ENCODE results near the gene MAP3K3.

MAP3K3 gene

GRCh38 chr17:63694229-63694949 lies 72.2 kb downstream of the MAP3K3 start:
- DNase-seq (ENCODE audit: low read depth): no peak

GRCh38 chr17:63694950-63695773 lies 72.9 kb downstream of the MAP3K3 start:
- DNase-seq (ENCODE audit: low read depth): no peak

GRCh38 chr17:63695889-63696288 lies 73.7 kb downstream of the MAP3K3 start:
- DNase-seq (ENCODE audit: low read depth): no peak

- DNase-seq (ENCODE audit: low read depth): no peak
Observed at GRCh38 chr17:63696381-63696961, 74.3 kb downstream of the MAP3K3 start.

- DNase-seq (ENCODE audit: low read depth): peak; percentile 64
Observed at GRCh38 chr17:63697341-63698286, 75.4 kb downstream of the MAP3K3 start.

GRCh38 chr17:63698381-63698885 lies 76.2 kb downstream of the MAP3K3 start:
- no peak for DNase-seq (ENCODE audit: low read depth)

- DNase-seq (ENCODE audit: low read depth): peak; percentile 65
Observed at GRCh38 chr17:63698886-63699637, 76.8 kb downstream of the MAP3K3 start.

- DNase-seq (ENCODE audit: low read depth): peak; percentile 77
Observed at GRCh38 chr17:63699638-63700527, 77.7 kb downstream of the MAP3K3 start, which contains the start of gene LIMD2. Gene LIMD2 (minus strand): TSS chr17:63700125. CDS start chr17:63699298, 827 bp downstream.

GRCh38 chr17:63700528-63701455 lies 78.6 kb downstream of the MAP3K3 start:
- peak; percentile 39 for DNase-seq (ENCODE audit: low read depth)

GRCh38 chr17:63701456-63701820 lies 79.2 kb downstream of the MAP3K3 start:
- DNase-seq (ENCODE audit: low read depth): no peak

- peak; percentile 62 for DNase-seq (ENCODE audit: low read depth)
Observed at GRCh38 chr17:63701868-63702720, 79.9 kb downstream of the MAP3K3 start.

- DNase-seq (ENCODE audit: low read depth): no peak
Observed at GRCh38 chr17:63702721-63703015, 80.5 kb downstream of the MAP3K3 start.

- DNase-seq (ENCODE audit: low read depth): no peak
Observed at GRCh38 chr17:63703029-63703428, 80.8 kb downstream of the MAP3K3 start.

GRCh38 chr17:63703556-63704258 lies 81.5 kb downstream of the MAP3K3 start:
- no peak for DNase-seq (ENCODE audit: low read depth)

- DNase-seq (ENCODE audit: low read depth): no peak
Observed at GRCh38 chr17:63704259-63704576, 82.0 kb downstream of the MAP3K3 start.

- DNase-seq (ENCODE audit: low read depth): no peak
Observed at GRCh38 chr17:63704836-63705235, 82.6 kb downstream of the MAP3K3 start.

- DNase-seq (ENCODE audit: low read depth): no peak
Observed at GRCh38 chr17:63705657-63706056, 83.4 kb downstream of the MAP3K3 start.

All from activated T-helper 9 cell treated with anti-CD3 and anti-CD28 coated beads, Interleukin-2, amount 50 U/mL, for 16 hours (primary cell).